KMS-11 (cell line): ENCODE measurements around the gene MYO9A.

ENCODE experiments used
- H2AFZ ChIP-seq: fragments of 200-600 bp; sonication (generic); 2 replicates; pipeline ENCODE4 v1.6.1; 2016; ENCODE audit warnings: antibody characterized with exemption, mixed run types, low read depth
- H3K27ac ChIP-seq: fragments of 200-600 bp; sonication (generic); 2 replicates; pipeline ENCODE4 v1.6.1; 2016; ENCODE audit warnings: mild to moderate bottlenecking, mixed run types
- H3K27me3 ChIP-seq: fragments of 200-600 bp; sonication (generic); 2 replicates; pipeline ENCODE4 v1.6.1; 2017; ENCODE audit warnings: mild to moderate bottlenecking, low read depth, mixed run types, moderate library complexity; ENCODE audit not compliant: insufficient read depth
- H3K36me3 ChIP-seq: fragments of 200-600 bp; sonication (generic); 2 replicates; pipeline ENCODE4 v1.6.1; 2017; ENCODE audit warnings: mild to moderate bottlenecking, mixed run types; ENCODE audit not compliant: insufficient read depth
- H3K4me1 ChIP-seq: fragments of 200-600 bp; sonication (generic); 2 replicates; pipeline ENCODE4 v1.6.1; 2016; ENCODE audit warnings: mild to moderate bottlenecking, low read depth, mixed run types; ENCODE audit not compliant: poor library complexity, severe bottlenecking
- H3K4me2 ChIP-seq: fragments of 200-600 bp; sonication (generic); 2 replicates; pipeline ENCODE4 v1.7.0; 2016; ENCODE audit warnings: mild to moderate bottlenecking, mixed run types
- H3K4me3 ChIP-seq: fragments of 200-600 bp; sonication (generic); IDR thresholded peaks from 2 replicates; pipeline ENCODE4 v1.6.1; 2017; ENCODE audit warnings: low read depth, low read length, mixed read lengths; ENCODE audit not compliant: insufficient read depth
- H3K79me2 ChIP-seq: fragments of 200-600 bp; sonication (generic); 2 replicates; pipeline ENCODE4 v1.6.1; 2016; ENCODE audit warnings: low read depth, mixed run types; ENCODE audit not compliant: insufficient read depth
- H3K9ac ChIP-seq: fragments of 200-600 bp; sonication (generic); 2 replicates; pipeline ENCODE4 v1.6.1; 2016; ENCODE audit warnings: mild to moderate bottlenecking, mixed run types
- H4K20me1 ChIP-seq: fragments of 200-600 bp; sonication (generic); 2 replicates; pipeline ENCODE4 v1.6.1; 2016; ENCODE audit warnings: mild to moderate bottlenecking, mixed run types; ENCODE audit not compliant: insufficient read depth
- TF ChIP-seq, protein P1 (sequence below): fragments of 200-600 bp; sonication (generic); conservative IDR thresholded peaks from 2 replicates; pipeline ENCODE4 v1.6.1; 2017; ENCODE audit warnings: low read depth, mild to moderate bottlenecking, antibody characterized with exemption, low read length, moderate library complexity, mixed read lengths

Gene MYO9A

DNA sequence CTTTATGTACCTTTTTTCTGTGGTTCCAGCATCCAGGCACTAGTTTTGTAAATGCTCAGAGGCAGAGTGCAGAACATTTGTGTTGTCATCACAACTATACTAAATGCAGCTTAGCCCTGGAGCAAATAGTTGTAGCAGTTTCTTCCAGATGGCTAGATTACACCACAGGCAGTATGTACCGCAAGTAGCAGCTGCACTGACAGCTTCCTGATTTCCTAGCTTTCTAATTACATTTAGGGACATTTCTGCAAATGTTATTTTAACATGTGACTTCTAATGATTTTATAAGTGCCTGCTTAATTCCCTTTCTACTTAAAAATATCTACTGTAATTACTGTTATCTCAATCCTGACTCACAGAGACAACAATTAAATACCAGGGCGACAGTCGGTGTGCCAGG, 201.1 kb downstream of the MYO9A start:
- TF ChIP-seq, protein P1, sequence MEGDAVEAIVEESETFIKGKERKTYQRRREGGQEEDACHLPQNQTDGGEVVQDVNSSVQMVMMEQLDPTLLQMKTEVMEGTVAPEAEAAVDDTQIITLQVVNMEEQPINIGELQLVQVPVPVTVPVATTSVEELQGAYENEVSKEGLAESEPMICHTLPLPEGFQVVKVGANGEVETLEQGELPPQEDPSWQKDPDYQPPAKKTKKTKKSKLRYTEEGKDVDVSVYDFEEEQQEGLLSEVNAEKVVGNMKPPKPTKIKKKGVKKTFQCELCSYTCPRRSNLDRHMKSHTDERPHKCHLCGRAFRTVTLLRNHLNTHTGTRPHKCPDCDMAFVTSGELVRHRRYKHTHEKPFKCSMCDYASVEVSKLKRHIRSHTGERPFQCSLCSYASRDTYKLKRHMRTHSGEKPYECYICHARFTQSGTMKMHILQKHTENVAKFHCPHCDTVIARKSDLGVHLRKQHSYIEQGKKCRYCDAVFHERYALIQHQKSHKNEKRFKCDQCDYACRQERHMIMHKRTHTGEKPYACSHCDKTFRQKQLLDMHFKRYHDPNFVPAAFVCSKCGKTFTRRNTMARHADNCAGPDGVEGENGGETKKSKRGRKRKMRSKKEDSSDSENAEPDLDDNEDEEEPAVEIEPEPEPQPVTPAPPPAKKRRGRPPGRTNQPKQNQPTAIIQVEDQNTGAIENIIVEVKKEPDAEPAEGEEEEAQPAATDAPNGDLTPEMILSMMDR = no peak
- Histone ChIP-seq H3K27ac (no peak overlapping the region), H3K27me3 (no peaks in the 10 kb centered on the region), H3K36me3 (no peaks in the 10 kb centered on the region), H4K20me1 (no peaks in the 10 kb centered on the region), H3K9ac (no peak overlapping the region), H3K4me2 (no peak overlapping the region), H3K4me3 (no peak overlapping the region), H2AFZ (no peak overlapping the region), H3K4me1 (no peaks in the 10 kb centered on the region), H3K79me2 (no peaks in the 10 kb centered on the region)

DNA sequence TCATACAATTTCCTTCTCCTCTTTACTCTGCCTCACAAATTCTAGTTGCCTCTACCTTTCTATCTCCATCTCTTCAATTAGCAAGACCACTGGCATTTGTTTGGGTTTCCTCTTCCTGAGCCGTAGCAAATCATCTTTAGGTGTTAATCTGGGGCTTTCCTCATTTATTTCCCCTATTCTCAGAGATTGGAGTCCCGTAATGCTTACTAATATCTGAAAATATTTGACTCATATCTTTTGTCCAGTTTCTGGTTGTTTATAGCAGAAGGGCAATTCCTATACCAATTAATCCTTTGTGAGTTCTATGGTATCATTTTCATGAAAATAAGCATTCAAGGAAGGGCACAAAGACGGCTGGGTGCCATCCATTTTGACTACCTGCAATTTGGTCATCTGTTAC, 203.9 kb downstream of the MYO9A start:
- Histone ChIP-seq H3K4me2 (no peak overlapping the region), H2AFZ (no peak overlapping the region), H3K9ac (no peak overlapping the region), H4K20me1 (no peaks in the 10 kb centered on the region), H3K4me3 (no peak overlapping the region), H3K27me3 (no peaks in the 10 kb centered on the region), H3K36me3 (no peaks in the 10 kb centered on the region), H3K79me2 (no peaks in the 10 kb centered on the region), H3K27ac (no peak overlapping the region), H3K4me1 (no peaks in the 10 kb centered on the region)
- TF ChIP-seq, protein P1 = no peak

DNA sequence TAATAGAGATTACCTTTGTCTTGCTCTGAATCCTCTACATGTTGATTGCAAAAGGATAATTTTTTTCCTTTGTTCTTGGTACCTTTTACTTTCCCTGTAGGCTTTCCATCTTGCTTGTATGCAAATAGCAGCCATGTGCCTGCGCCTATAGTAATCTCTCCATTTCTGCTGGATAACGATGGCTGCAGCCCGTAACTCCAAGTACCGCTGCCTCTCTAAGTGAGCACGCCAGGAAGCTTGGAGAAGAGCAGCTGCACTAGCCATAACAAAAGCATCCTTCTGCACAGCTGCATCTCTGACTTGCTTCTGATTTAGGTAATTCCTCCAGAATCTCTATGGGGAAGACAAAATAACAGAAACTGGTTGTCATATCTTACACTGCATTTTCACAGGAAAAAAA, 218.3 kb downstream of the MYO9A start:
- Histone ChIP-seq H3K27me3 (no peaks in the 10 kb centered on the region), H3K4me3 (no peak overlapping the region), H3K36me3 (no peaks in the 10 kb centered on the region), H4K20me1 (no peaks in the 10 kb centered on the region), H3K79me2 (no peaks in the 10 kb centered on the region), H3K4me2 (no peak overlapping the region), H2AFZ (no peak overlapping the region), H3K9ac (no peak overlapping the region), H3K4me1 (no peaks in the 10 kb centered on the region), H3K27ac (no peak overlapping the region)
- TF ChIP-seq, protein P1 = no peak

DNA sequence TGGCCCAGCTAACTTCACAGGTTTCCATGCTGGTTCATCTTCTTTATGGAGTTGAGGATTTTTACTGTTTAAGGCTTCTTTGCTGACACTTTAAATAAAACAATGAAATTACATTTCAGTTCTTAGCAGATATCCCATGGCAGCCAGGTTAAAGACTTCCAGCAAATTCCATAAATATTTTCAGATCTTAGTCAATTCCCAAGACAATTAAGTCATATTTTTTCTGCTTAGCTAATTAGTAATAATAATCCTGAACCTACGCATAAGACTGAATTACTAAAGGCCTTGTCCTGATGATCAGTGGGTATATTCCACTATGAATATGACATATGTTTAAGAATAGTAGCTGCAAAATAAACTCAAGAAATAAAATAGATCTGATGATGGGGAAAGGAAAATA, 224.3 kb downstream of the MYO9A start:
- no peak overlapping the region for H3K4me3 ChIP-seq
- no peak overlapping the region for H3K4me2 ChIP-seq
- H4K20me1 ChIP-seq = no peaks in the 10 kb centered on the region
- no peak overlapping the region for H3K27ac ChIP-seq
- no peak overlapping the region for H2AFZ ChIP-seq
- no peaks in the 10 kb centered on the region for H3K27me3 ChIP-seq
- H3K36me3 ChIP-seq = no peaks in the 10 kb centered on the region
- TF ChIP-seq, protein P1 = no peak
- H3K79me2 ChIP-seq = no peaks in the 10 kb centered on the region
- H3K9ac ChIP-seq = no peak overlapping the region
- H3K4me1 ChIP-seq = no peaks in the 10 kb centered on the region

DNA sequence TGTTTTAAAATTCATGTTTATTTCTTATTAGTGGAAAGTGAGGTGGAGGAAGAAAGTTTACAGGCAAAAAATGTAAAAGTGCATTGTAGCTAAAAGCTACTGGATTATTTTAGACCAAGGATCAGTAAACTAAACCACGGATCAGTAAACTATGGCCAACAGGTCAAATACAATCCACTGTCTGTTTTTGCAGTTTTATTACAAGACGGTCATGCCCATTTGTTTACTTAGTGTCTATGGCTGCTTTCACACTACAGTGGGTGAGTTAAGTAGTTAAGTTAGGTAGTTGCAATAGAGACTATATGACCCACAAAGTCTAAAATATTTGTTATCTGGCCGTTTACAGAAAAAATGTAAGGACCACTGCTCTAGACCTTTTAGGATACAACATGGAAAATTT, 225.6 kb downstream of the MYO9A start:
- H4K20me1 ChIP-seq = no peaks in the 10 kb centered on the region
- no peak overlapping the region for H3K4me2 ChIP-seq
- no peaks in the 10 kb centered on the region for H3K27me3 ChIP-seq
- H3K36me3 ChIP-seq = no peaks in the 10 kb centered on the region
- H3K27ac ChIP-seq = no peak overlapping the region
- H3K4me1 ChIP-seq = no peaks in the 10 kb centered on the region
- TF ChIP-seq, protein P1 = no peak
- no peak overlapping the region for H3K9ac ChIP-seq
- H3K4me3 ChIP-seq = no peak overlapping the region
- no peaks in the 10 kb centered on the region for H3K79me2 ChIP-seq
- no peak overlapping the region for H2AFZ ChIP-seq
